Neural progenitor cell (in vitro differentiated cells): Measurements from ENCODE around the gene CCS. TPM values are rescaled to one million over a fixed set of nuclear protein-coding genes. Genes with fewer than 3 reads are reported as not detected.

Source experiments
- DNase-seq: peaks from one replicate; pipeline ENCODE4 v3.0.0-alpha.2; 2016; ENCODE audit warnings: low spot score
- H2AFZ ChIP-seq: fragments of 200-600 bp; sonication (generic); replicated peaks from 2 replicates; pipeline ENCODE4 v1.6.1; 2016; ENCODE audit warnings: antibody characterized with exemption
- H3F3A ChIP-seq: fragments of 200-600 bp; sonication (generic); 2 replicates; pipeline ENCODE4 v1.6.1; 2016; ENCODE audit warnings: antibody characterized with exemption, low read depth
- H3K27ac ChIP-seq: fragments of 200-600 bp; sonication (generic); 2 replicates; pipeline ENCODE4 v1.5.1; 2016; ENCODE audit warnings: mild to moderate bottlenecking
- H3K27me3 ChIP-seq: fragments of 200-600 bp; sonication (generic); 2 replicates; pipeline ENCODE4 v1.6.1; 2016; ENCODE audit warnings: mild to moderate bottlenecking, moderate library complexity
- H3K36me3 ChIP-seq: fragments of 200-600 bp; sonication (generic); 2 replicates; pipeline ENCODE4 v1.5.1; 2016
- H3K4me1 ChIP-seq: fragments of 200-600 bp; sonication (generic); 2 replicates; pipeline ENCODE4 v1.6.1; 2016; ENCODE audit warnings: mixed run types
- H3K4me2 ChIP-seq: fragments of 200-600 bp; sonication (generic); 2 replicates; pipeline ENCODE4 v1.6.1; 2016
- H3K4me3 ChIP-seq: fragments of 200-600 bp; sonication (generic); 2 replicates; pipeline ENCODE4 v1.5.1; 2016
- H3K79me2 ChIP-seq: fragments of 200-600 bp; sonication (generic); 2 replicates; pipeline ENCODE4 v1.6.1; 2016; ENCODE audit warnings: low read depth
- H3K9ac ChIP-seq: fragments of 200-600 bp; sonication (generic); 2 replicates; pipeline ENCODE4 v1.6.1; 2016
- H3K9me3 ChIP-seq: fragments of 200-600 bp; sonication (generic); 2 replicates; pipeline ENCODE4 v1.5.1; 2016; ENCODE audit warnings: low read depth
- H4K20me1 ChIP-seq: fragments of 200-600 bp; sonication (generic); 2 replicates; pipeline ENCODE4 v1.6.1; 2016; ENCODE audit warnings: low read depth
- H3K27ac Mint-ChIP-seq: 3 replicates; pipeline ENCODE4 v1.8.0; 2021; ENCODE audit warnings: mixed read lengths
- H3K27me3 Mint-ChIP-seq: 2 replicates; pipeline ENCODE4 v1.8.0; 2022; ENCODE audit warnings: low read depth, mild to moderate bottlenecking, inconsistent platforms, moderate library complexity, mixed read lengths; ENCODE audit not compliant: insufficient read depth
- H3K36me3 Mint-ChIP-seq: 3 replicates; pipeline ENCODE4 v1.8.0; 2021; ENCODE audit warnings: mixed read lengths
- H3K4me1 Mint-ChIP-seq: 3 replicates; pipeline ENCODE4 v1.8.0; 2021; ENCODE audit warnings: mixed read lengths
- H3K4me3 Mint-ChIP-seq: 3 replicates; pipeline ENCODE4 v1.8.0; 2021; ENCODE audit warnings: mild to moderate bottlenecking, moderate library complexity, mixed read lengths
- H3K9me3 Mint-ChIP-seq: 3 replicates; pipeline ENCODE4 v1.8.0; 2020; ENCODE audit warnings: mixed read lengths
- CTCF ChIP-seq: fragments of 200-600 bp; sonication (generic); IDR thresholded peaks from 2 replicates; pipeline ENCODE4 v1.5.1; 2017; ENCODE audit warnings: antibody characterized with exemption, mild to moderate bottlenecking
- EZH2 ChIP-seq: fragments of 200-600 bp; sonication (generic); IDR thresholded peaks from 2 replicates; pipeline ENCODE4 v1.6.1; 2017; ENCODE audit warnings: antibody characterized with exemption, mild to moderate bottlenecking, moderate library complexity
- EZH2phosphoT487 ChIP-seq: fragments of 200-600 bp; sonication (generic); IDR thresholded peaks from 2 replicates; pipeline ENCODE4 v1.6.1; 2017; ENCODE audit warnings: antibody characterized with exemption
- total RNA-seq: library from RNA; depleted of rRNA; stranded (reverse); fragments of >200 nt; gene quantifications from 2 replicates; pipeline ENCODE4 v1.2.3, GENCODE V29; 2015; ENCODE audit warnings: low replicate concordance

Gene CCS
- total RNA-seq, 1 donor from 2014 or later = 44.3 TPM

- Histone ChIP-seq H3F3A (no peaks in the 10 kb centered on the region), H3K79me2 (no peaks in the 10 kb centered on the region), H3K4me1 (no peaks in the 10 kb centered on the region), H2AFZ (no peak overlapping the region), H3K27me3 (no peaks in the 10 kb centered on the region), H3K4me2 (no peak overlapping the region), H3K4me3 (no peak overlapping the region), H4K20me1 (no peaks in the 10 kb centered on the region), H3K9me3 (no peaks in the 10 kb centered on the region), H3K27ac (no peak overlapping the region), H3K9ac (no peak overlapping the region), H3K36me3 (no peaks in the 10 kb centered on the region)
- no peak overlapping the region for H3K27ac Mint-ChIP-seq
- no peaks in the 10 kb centered on the region for H3K27me3 Mint-ChIP-seq
- H3K36me3 Mint-ChIP-seq = no peaks in the 10 kb centered on the region
- H3K4me1 Mint-ChIP-seq = no peaks in the 10 kb centered on the region
- no peaks in the 10 kb centered on the region for H3K9me3 Mint-ChIP-seq
- DNase-seq = no peak
- TF ChIP-seq EZH2phosphoT487 (no peak), CTCF (no peak), EZH2 (no peak)
- no peak overlapping the region for H3K4me3 Mint-ChIP-seq
Observed at GRCh38 chr11:66563832-66564231, 29.2 kb upstream of the CCS start.

GRCh38 chr11:66564538-66564937 lies 28.4 kb upstream of the CCS start:
- H3K27ac ChIP-seq = no peak overlapping the region
- no peaks in the 10 kb centered on the region for H3K9me3 ChIP-seq
- Mint-ChIP-seq H3K27me3 (no peaks in the 10 kb centered on the region), H3K36me3 (no peaks in the 10 kb centered on the region), H3K4me1 (no peaks in the 10 kb centered on the region), H3K27ac (no peak overlapping the region), H3K4me3 (no peak overlapping the region), H3K9me3 (no peaks in the 10 kb centered on the region)
- no peaks in the 10 kb centered on the region for H3F3A ChIP-seq
- H3K4me3 ChIP-seq = no peak overlapping the region
- no peak overlapping the region for H3K4me2 ChIP-seq
- no peaks in the 10 kb centered on the region for H3K27me3 ChIP-seq
- no peaks in the 10 kb centered on the region for H3K79me2 ChIP-seq
- no peak for DNase-seq
- H2AFZ ChIP-seq = no peak overlapping the region
- no peak overlapping the region for H3K9ac ChIP-seq
- H3K4me1 ChIP-seq = no peaks in the 10 kb centered on the region
- no peaks in the 10 kb centered on the region for H4K20me1 ChIP-seq
- no peak for TF ChIP-seq CTCF
- TF ChIP-seq EZH2phosphoT487 = no peak
- no peak for TF ChIP-seq EZH2
- H3K36me3 ChIP-seq = no peaks in the 10 kb centered on the region

GRCh38 chr11:66564984-66565383 lies 28.0 kb upstream of the CCS start:
- H3K4me1 ChIP-seq = peaks cover 4% of the 10 kb centered on the region
- Mint-ChIP-seq H3K4me1 (peaks cover 2% of the 10 kb centered on the region), H3K27ac (no peak overlapping the region), H3K9me3 (no peaks in the 10 kb centered on the region), H3K36me3 (no peaks in the 10 kb centered on the region), H3K27me3 (no peaks in the 10 kb centered on the region), H3K4me3 (no peak overlapping the region)
- no peak overlapping the region for H3K4me3 ChIP-seq
- H4K20me1 ChIP-seq = no peaks in the 10 kb centered on the region
- no peak for DNase-seq
- TF ChIP-seq CTCF (no peak), EZH2phosphoT487 (no peak)
- H3K27ac ChIP-seq = no peak overlapping the region
- peaks cover 1% of the 10 kb centered on the region for H3F3A ChIP-seq
- no peaks in the 10 kb centered on the region for H3K27me3 ChIP-seq
- H3K9ac ChIP-seq = no peak overlapping the region
- H3K79me2 ChIP-seq = no peaks in the 10 kb centered on the region
- H2AFZ ChIP-seq = no peak overlapping the region
- no peak overlapping the region for H3K4me2 ChIP-seq
- no peaks in the 10 kb centered on the region for H3K9me3 ChIP-seq
- H3K36me3 ChIP-seq = no peaks in the 10 kb centered on the region

GRCh38 chr11:66566221-66566620 lies 26.8 kb upstream of the CCS start:
- TF ChIP-seq EZH2phosphoT487 (no peak), CTCF (no peak), EZH2 (no peak)
- no peaks in the 10 kb centered on the region for H3K79me2 ChIP-seq
- peak overlapping the region; percentile 60 for H3K27ac Mint-ChIP-seq
- no peaks in the 10 kb centered on the region for H4K20me1 ChIP-seq
- no peaks in the 10 kb centered on the region for H3K36me3 ChIP-seq
- H3F3A ChIP-seq = peaks cover 13% of the 10 kb centered on the region
- H3K4me1 Mint-ChIP-seq = peaks cover 13% of the 10 kb centered on the region
- H3K9me3 ChIP-seq = no peaks in the 10 kb centered on the region
- H3K36me3 Mint-ChIP-seq = no peaks in the 10 kb centered on the region
- no peaks in the 10 kb centered on the region for H3K9me3 Mint-ChIP-seq
- no peak overlapping the region for H3K4me3 ChIP-seq
- H3K27me3 ChIP-seq = no peaks in the 10 kb centered on the region
- no peak overlapping the region for H2AFZ ChIP-seq
- H3K4me3 Mint-ChIP-seq = no peak overlapping the region
- DNase-seq = no peak
- H3K27ac ChIP-seq = no peak overlapping the region
- H3K27me3 Mint-ChIP-seq = no peaks in the 10 kb centered on the region
- H3K4me1 ChIP-seq = peaks cover 16% of the 10 kb centered on the region
- H3K4me2 ChIP-seq = no peak overlapping the region
- H3K9ac ChIP-seq = no peak overlapping the region
